NT2/D1 (cell line): ENCODE data around the gene CCDC88C.
"Not testable (repeated sequence)": the region's sequence is repeated elsewhere in the genome, so short reads cannot be mapped to it uniquely, and the experiment has no call there.

Experiments
- DNase-seq: peaks from one replicate; pipeline ENCODE4 v3.0.0-alpha.2; 2011; ENCODE audit warnings: low read depth, low spot score
- H3K27me3 ChIP-seq: 2 replicates; pipeline ENCODE4 v1.6.0; 2011; ENCODE audit warnings: mild to moderate bottlenecking; ENCODE audit not compliant: insufficient read length, insufficient read depth
- H3K36me3 ChIP-seq: 2 replicates; pipeline ENCODE4 v1.6.1; 2011; ENCODE audit warnings: mild to moderate bottlenecking, low read length, mixed read lengths; ENCODE audit not compliant: insufficient read depth, insufficient read length
- H3K4me1 ChIP-seq: 2 replicates; pipeline ENCODE4 v1.5.1; 2011; ENCODE audit not compliant: insufficient read depth, insufficient read length
- H3K4me3 ChIP-seq: 2 replicates; pipeline ENCODE4 v1.5.1; 2011; ENCODE audit warnings: low read depth; ENCODE audit not compliant: insufficient read length
- H3K9ac ChIP-seq: 2 replicates; pipeline ENCODE4 v1.6.0; 2011; ENCODE audit warnings: low read depth; ENCODE audit not compliant: insufficient read length
- H3K9me3 ChIP-seq: 2 replicates; pipeline ENCODE4 v1.5.1; 2011; ENCODE audit warnings: mild to moderate bottlenecking, low read length; ENCODE audit not compliant: insufficient read depth
- SUZ12 ChIP-seq: IDR thresholded peaks from 2 replicates; pipeline ENCODE4 v1.6.1; 2011; ENCODE audit not compliant: insufficient read length, insufficient read depth; ENCODE audit errors: extremely low read depth
- YY1 ChIP-seq: IDR thresholded peaks from 2 replicates; pipeline ENCODE4 v1.6.1; 2011; ENCODE audit not compliant: insufficient read length, insufficient read depth
- ZNF274 ChIP-seq: IDR thresholded peaks from 2 replicates; pipeline ENCODE4 v1.6.1; 2011; ENCODE audit warnings: mild to moderate bottlenecking, low read depth, low read length

Gene CCDC88C

GRCh38 chr14:91231446-91231845, 186.2 kb downstream of the CCDC88C start:
- no peaks in the 10 kb centered on the region for H3K4me1 ChIP-seq
- no peak overlapping the region for H3K4me3 ChIP-seq
- DNase-seq, result no peak
- peaks cover 11% of the 10 kb centered on the region; the same call in 1 of the 2 replicates for H3K9me3 ChIP-seq
- TF ChIP-seq YY1 (no peak), ZNF274 (no peak), SUZ12 (no peak)
- H3K36me3 ChIP-seq, result no peaks in the 10 kb centered on the region
- H3K9ac ChIP-seq, result no peak overlapping the region
- no peaks in the 10 kb centered on the region for H3K27me3 ChIP-seq

- no peaks in the 10 kb centered on the region for H3K36me3 ChIP-seq
- peaks cover 11% of the 10 kb centered on the region; the same call in 1 of the 2 replicates for H3K9me3 ChIP-seq
- TF ChIP-seq SUZ12 (no peak), YY1 (no peak), ZNF274 (no peak)
- no peaks in the 10 kb centered on the region for H3K4me1 ChIP-seq
- H3K9ac ChIP-seq, result no peak overlapping the region
- no peak for DNase-seq
- no peak overlapping the region for H3K4me3 ChIP-seq
- H3K27me3 ChIP-seq, result no peaks in the 10 kb centered on the region
These were observed 187.1 kb downstream of the CCDC88C start for GRCh38 chr14:91230397-91231035.

- Histone ChIP-seq H3K4me3 (no peak overlapping the region), H3K4me1 (no peaks in the 10 kb centered on the region), H3K36me3 (peaks cover 6% of the 10 kb centered on the region), H3K27me3 (no peaks in the 10 kb centered on the region), H3K9me3 (peaks cover 11% of the 10 kb centered on the region; the same call in 1 of the 2 replicates), H3K9ac (no peak overlapping the region)
- TF ChIP-seq YY1 (no peak), ZNF274 (no peak), SUZ12 (no peak)
- no peak for DNase-seq
These were observed 187.8 kb downstream of the CCDC88C start for GRCh38 chr14:91229743-91230200.

GRCh38 chr14:91229005-91229382, 188.6 kb downstream of the CCDC88C start:
- TF ChIP-seq ZNF274, result no peak
- no peak for TF ChIP-seq SUZ12
- Histone ChIP-seq H3K9me3 (peaks cover 11% of the 10 kb centered on the region; the same call in 1 of the 2 replicates), H3K4me1 (no peaks in the 10 kb centered on the region), H3K27me3 (no peaks in the 10 kb centered on the region), H3K36me3 (peaks cover 9% of the 10 kb centered on the region), H3K4me3 (no peak overlapping the region), H3K9ac (no peak overlapping the region)
- DNase-seq, result no peak

- TF ChIP-seq ZNF274 (no peak), YY1 (no peak), SUZ12 (no peak)
- Histone ChIP-seq H3K4me1 (no peaks in the 10 kb centered on the region), H3K27me3 (no peaks in the 10 kb centered on the region), H3K4me3 (no peak overlapping the region), H3K9me3 (peaks cover 11% of the 10 kb centered on the region; the same call in 1 of the 2 replicates), H3K9ac (no peak overlapping the region), H3K36me3 (peaks cover 9% of the 10 kb centered on the region)
- DNase-seq, result no peak
These were observed 189.3 kb downstream of the CCDC88C start for GRCh38 chr14:91228112-91229004.

- DNase-seq, result no peak
- H3K36me3 ChIP-seq, result peaks cover 9% of the 10 kb centered on the region
- H3K9ac ChIP-seq, result no peak overlapping the region
- H3K9me3 ChIP-seq, result peaks cover 11% of the 10 kb centered on the region; the same call in 1 of the 2 replicates
- no peak for TF ChIP-seq SUZ12
- no peak for TF ChIP-seq YY1
- no peak for TF ChIP-seq ZNF274
- H3K4me1 ChIP-seq, result no peaks in the 10 kb centered on the region
- no peak overlapping the region for H3K4me3 ChIP-seq
- no peaks in the 10 kb centered on the region for H3K27me3 ChIP-seq
These were observed 190.4 kb downstream of the CCDC88C start for GRCh38 chr14:91227183-91227628.

- peaks cover 11% of the 10 kb centered on the region; the same call in 1 of the 2 replicates for H3K9me3 ChIP-seq
- not testable (repeated sequence) for H3K4me3 ChIP-seq, H3K36me3 ChIP-seq, DNase-seq, H3K9ac ChIP-seq, H3K27me3 ChIP-seq, H3K4me1 ChIP-seq
These were observed 191.3 kb downstream of the CCDC88C start for GRCh38 chr14:91226360-91226759.
